ENCODE data around the gene POLN.

POLN gene

GRCh38 chr4:2289955-2290333, 48.0 kb upstream of the POLN start:
- no peak overlapping the region for H3K4me2 ChIP-seq (ENCODE audit: low read length)
- H3K27me3 ChIP-seq (ENCODE audit: insufficient read depth, low read length) = no peaks in the 10 kb centered on the region
- H3F3A ChIP-seq (ENCODE audit: insufficient read depth, low read length) = no peaks in the 10 kb centered on the region
- H3K9me2 ChIP-seq (ENCODE audit: low read depth, low read length) = no peaks in the 10 kb centered on the region
- H3K36me3 ChIP-seq (ENCODE audit: insufficient read depth, low read length) = no peaks in the 10 kb centered on the region; the same call in 1 of the 2 replicates
- no peaks in the 10 kb centered on the region for H3K9me3 ChIP-seq (ENCODE audit: low read length)
- no peak overlapping the region for H2AFZ ChIP-seq (ENCODE audit: low read length)
- no peak overlapping the region for H3K4me3 ChIP-seq (ENCODE audit: low read depth, low read length, poor library complexity, severe bottlenecking)
- no peaks in the 10 kb centered on the region for H3K79me2 ChIP-seq (ENCODE audit: insufficient read depth, low read length)
- TF ChIP-seq EZH2 (IDR thresholded peaks at IDR 0.05; ENCODE audit: borderline replicate concordance, low read length) (no peak), CTCF (IDR thresholded peaks at IDR 0.05; ENCODE audit: low read length) (no peak)
- H3K4me1 ChIP-seq (ENCODE audit: insufficient read depth, low read length, severe bottlenecking) = peaks cover 12% of the 10 kb centered on the region
- H3K9ac ChIP-seq (ENCODE audit: low read length) = no peak overlapping the region
- H3K27ac ChIP-seq (ENCODE audit: low read depth, low read length, poor library complexity, severe bottlenecking) = no peak overlapping the region
- no peaks in the 10 kb centered on the region for H4K20me1 ChIP-seq (ENCODE audit: insufficient read depth, low read length)

- Histone ChIP-seq H3F3A (ENCODE audit: insufficient read depth, low read length) (no peaks in the 10 kb centered on the region), H3K9me3 (ENCODE audit: low read length) (no peaks in the 10 kb centered on the region), H3K4me2 (ENCODE audit: low read length) (no peak overlapping the region), H2AFZ (ENCODE audit: low read length) (no peak overlapping the region), H3K27me3 (ENCODE audit: insufficient read depth, low read length) (no peaks in the 10 kb centered on the region), H3K4me1 (ENCODE audit: insufficient read depth, low read length, severe bottlenecking) (peaks cover 12% of the 10 kb centered on the region), H3K9me2 (ENCODE audit: low read depth, low read length) (no peaks in the 10 kb centered on the region), H3K4me3 (ENCODE audit: low read depth, low read length, poor library complexity, severe bottlenecking) (no peak overlapping the region), H3K36me3 (ENCODE audit: insufficient read depth, low read length) (no peaks in the 10 kb centered on the region; the same call in 1 of the 2 replicates), H4K20me1 (ENCODE audit: insufficient read depth, low read length) (no peaks in the 10 kb centered on the region), H3K27ac (ENCODE audit: low read depth, low read length, poor library complexity, severe bottlenecking) (no peak overlapping the region), H3K79me2 (ENCODE audit: insufficient read depth, low read length) (no peaks in the 10 kb centered on the region), H3K9ac (ENCODE audit: low read length) (no peak overlapping the region)
- no peak for TF ChIP-seq CTCF (IDR thresholded peaks at IDR 0.05; ENCODE audit: low read length)
- TF ChIP-seq EZH2 (IDR thresholded peaks at IDR 0.05; ENCODE audit: borderline replicate concordance, low read length) = no peak
Measured at GRCh38 chr4:2289311-2289954, 47.5 kb upstream of the POLN start.

GRCh38 chr4:2288051-2288541, 46.2 kb upstream of the POLN start:
- Histone ChIP-seq H3K79me2 (ENCODE audit: insufficient read depth, low read length) (no peaks in the 10 kb centered on the region), H3K9ac (ENCODE audit: low read length) (no peak overlapping the region), H4K20me1 (ENCODE audit: insufficient read depth, low read length) (no peaks in the 10 kb centered on the region), H3K4me1 (ENCODE audit: insufficient read depth, low read length, severe bottlenecking) (peaks cover 12% of the 10 kb centered on the region), H3K4me3 (ENCODE audit: low read depth, low read length, poor library complexity, severe bottlenecking) (no peak overlapping the region), H3K4me2 (ENCODE audit: low read length) (no peak overlapping the region), H3K9me2 (ENCODE audit: low read depth, low read length) (no peaks in the 10 kb centered on the region), H3F3A (ENCODE audit: insufficient read depth, low read length) (no peaks in the 10 kb centered on the region), H3K27me3 (ENCODE audit: insufficient read depth, low read length) (no peaks in the 10 kb centered on the region), H3K9me3 (ENCODE audit: low read length) (no peaks in the 10 kb centered on the region), H3K27ac (ENCODE audit: low read depth, low read length, poor library complexity, severe bottlenecking) (no peak overlapping the region), H3K36me3 (ENCODE audit: insufficient read depth, low read length) (no peaks in the 10 kb centered on the region), H2AFZ (ENCODE audit: low read length) (no peak overlapping the region)
- no peak for TF ChIP-seq EZH2 (IDR thresholded peaks at IDR 0.05; ENCODE audit: borderline replicate concordance, low read length)
- no peak for TF ChIP-seq CTCF (IDR thresholded peaks at IDR 0.05; ENCODE audit: low read length)
